Measurements from ENCODE around the gene SLC8B1. TPM values are rescaled to one million over a fixed set of nuclear protein-coding genes. Genes with fewer than 3 reads are reported as not detected.
A peak's percentile ranks its signal among the peaks of the same experiment; 100 is the strongest.

SLC8B1 gene
- total and polyA plus RNA-seq, 9 of the 15 experiments (the other 6 are each of a cell fraction or from before 2014, with no cell fraction given) = 0.86 to 34.1 (median 18.5) TPM

GRCh38 chr12:113329791-113330417 is 5.0 kb downstream of the SLC8B1 start:
- 88% methylated on average over 1 of the region's 1 CpG for WGBS (ENCODE audit: insufficient coverage, low coverage, missing lambda C conversion rate)
- peak in 1 of 4 experiments; percentile 3 for DNase-seq (ENCODE audit: extremely low read depth in 1 of 4, low spot score in 3 of 4)
- Histone ChIP-seq H3K4me1 (replicated peaks in 1 of 2; ENCODE audit: control insufficient read depth in 2 of 2, insufficient read depth in 2 of 2, low read length in 2 of 2) (peaks cover 14 to 15% of the 10 kb centered on the region in 2 experiments; a peak in 4 of 5 replicates), H3K4me3 (no peak overlapping the region), H2AFZ (ENCODE audit: low read depth, low read length) (no peak overlapping the region), H3K9me3 (replicated peaks; ENCODE audit: control insufficient read depth, insufficient read depth, low read depth, low read length) (no peaks in the 10 kb centered on the region), H3K9ac (ENCODE audit: insufficient read depth in 1 of 2, low read depth in 2 of 2, low read length in 2 of 2) (no peak overlapping the region), H3K9me1 (ENCODE audit: control insufficient read depth, insufficient read depth, low read length) (no peaks in the 10 kb centered on the region), H3K36me3 (ENCODE audit: control insufficient read depth, insufficient read depth, low read length) (peaks cover 58% of the 10 kb centered on the region; the same call in 2 of the 3 replicates), H3K27me3 (ENCODE audit: control insufficient read depth in 2 of 2, insufficient read depth in 2 of 2, low read length in 2 of 2) (no peaks in the 10 kb centered on the region), H3K27ac (ENCODE audit: extremely low read depth, low read depth, low read length) (no peak overlapping the region), H4K20me1 (replicated peaks; ENCODE audit: control insufficient read depth, insufficient read depth, low read length) (no peaks in the 10 kb centered on the region), H3K79me2 (ENCODE audit: control insufficient read depth, insufficient read depth, low read length) (peaks cover 18% of the 10 kb centered on the region), H3K4me2 (ENCODE audit: insufficient read depth, low read length) (no peak overlapping the region)
- CTCF ChIA-PET (ENCODE audit: low intra/inter-chr PET ratio) = no interaction called here
- ATAC-seq = no peak
- POLR2A ChIA-PET = interaction anchor here (0.6 to 0.8 kb wide), 3 partner anchors 16 to 1904 kb away, joined by 3 to 4 read pairs (median 4); no protein-coding TSS in a partner anchor
- intact Hi-C loops (cut with micrococcal nuclease) = loop anchor here (5.0 kb wide), 1 partner anchor 97 kb away; no protein-coding TSS in a partner anchor
- no TSS peak for BruUV-seq (replicated peaks)
- FAIRE-seq = no peak
- in situ Hi-C loops (cut with MboI) = no loop called here
- TF ChIP-seq CHD4 (IDR thresholded peaks at IDR 0.05; ENCODE audit: insufficient read depth, insufficient replicate concordance, low read depth, low read length, poor library complexity, severe bottlenecking) = peak; percentile 42
- peak; percentile 93 for TF ChIP-seq SMARCA5 (IDR thresholded peaks at IDR 0.05)
- TF ChIP-seq ZFP36 (IDR thresholded peaks at IDR 0.05; ENCODE audit: low read depth, low read length, partially characterized antibody) = peak; percentile 51
- no peak for TF ChIP-seq CREBBP (IDR thresholded peaks at IDR 0.05; ENCODE audit: low read depth, low read length)
- TF ChIP-seq XRCC4 (IDR thresholded peaks at IDR 0.05; ENCODE audit: extremely low read depth, insufficient read depth, insufficient read length) = no peak
- 0 out of 2 replicates have a peak, but pooled peaks have one; percentile 19 for TF ChIP-seq HDAC2 (IDR thresholded peaks at IDR 0.05)
- no peak for TF ChIP-seq CC2D1A (IDR thresholded peaks at IDR 0.05)
- TF ChIP-seq ZKSCAN1 (IDR thresholded peaks at IDR 0.05; ENCODE audit: low read depth, low read length) = peak; percentile 90
- peak; percentile 73 for TF ChIP-seq RBM25 (IDR thresholded peaks at IDR 0.05; ENCODE audit: low read depth, low read length, severe bottlenecking)
- TF ChIP-seq BCOR (IDR thresholded peaks at IDR 0.05) = peak; percentile 93
- TF ChIP-seq KHSRP (IDR thresholded peaks at IDR 0.05) = no peak
- peak; percentile 35; the same call in 1 of the 2 replicates for TF ChIP-seq ZNF316 (IDR thresholded peaks at IDR 0.05)
- peak; percentile 64 to 78 for TF ChIP-seq KDM1A (IDR thresholded peaks at IDR 0.05)

Data from K562 (cell line).